Activated naive CD8-positive, alpha-beta T cell treated with anti-CD3 and anti-CD28 coated beads, Interleukin-2, amount 10 ng/mL, durations not matched to agents 7 days and 5 days (primary cell): Measurements from ENCODE around the gene CSF2RB. TPM values are rescaled to one million over a fixed set of nuclear protein-coding genes. Genes with fewer than 3 reads are reported as not detected.
A peak's percentile ranks its signal among the peaks of the same experiment; 100 is the strongest.

Experiments used
- ATAC-seq: fragments of 150-1000 bp; cut with Tn5 transposase; one replicate; pipeline ENCODE4 v1.10.0; 2021; ENCODE audit warnings: low read depth, moderate library complexity
- POLR2A ChIA-PET: fragments of 350-600 bp; sonication (Branson Sonifier 250); formaldehyde crosslinking; loops from one replicate; lab custom pipeline; 2021; ENCODE audit warnings: antibody characterized with exemption; lab: Charles Lee
- DNase-seq: peaks from one replicate; pipeline ENCODE4 v3.0.0; 2021
- H3K27ac Mint-ChIP-seq: one replicate; pipeline ENCODE4 v1.8.0; 2022; ENCODE audit warnings: mild to moderate bottlenecking, mixed read lengths
- H3K27me3 Mint-ChIP-seq: one replicate; pipeline ENCODE4 v1.8.0; 2022; ENCODE audit warnings: mild to moderate bottlenecking, moderate library complexity, mixed read lengths
- H3K36me3 Mint-ChIP-seq: one replicate; pipeline ENCODE4 v1.8.0; 2021; ENCODE audit warnings: mild to moderate bottlenecking, mixed read lengths
- H3K4me1 Mint-ChIP-seq: one replicate; pipeline ENCODE4 v1.8.0; 2021; ENCODE audit warnings: mixed read lengths
- H3K4me3 Mint-ChIP-seq: one replicate; pipeline ENCODE4 v1.8.0; 2022; ENCODE audit warnings: mild to moderate bottlenecking, moderate library complexity, mixed read lengths
- H3K9me3 Mint-ChIP-seq: one replicate; pipeline ENCODE4 v1.8.0; 2021; ENCODE audit warnings: mixed read lengths
- total RNA-seq, 2 experiments: library from RNA; stranded (reverse); gene quantifications; one replicate each; pipeline ENCODE4 v1.2.3, GENCODE V29; 2021

Gene CSF2RB
- total RNA-seq, 2 experiments from 2014 or later: 1.1 to 1.3 TPM

GRCh38 chr22:36898690-36899089 is 14.7 kb upstream of the CSF2RB start:
- peaks cover 12% of the 10 kb centered on the region for H3K9me3 Mint-ChIP-seq
- peaks cover 6% of the 10 kb centered on the region for H3K36me3 Mint-ChIP-seq
- H3K4me3 Mint-ChIP-seq: no peak overlapping the region
- ATAC-seq (no peak), DNase-seq (no peak)
- peaks cover 18% of the 10 kb centered on the region for H3K4me1 Mint-ChIP-seq
- POLR2A ChIA-PET: no interaction called here
- H3K27ac Mint-ChIP-seq: peak overlapping the region; percentile 54
- H3K27me3 Mint-ChIP-seq: peaks cover 5% of the 10 kb centered on the region

- H3K4me1 Mint-ChIP-seq: peaks cover 18% of the 10 kb centered on the region
- H3K9me3 Mint-ChIP-seq: peaks cover 14% of the 10 kb centered on the region
- peaks cover 7% of the 10 kb centered on the region for H3K36me3 Mint-ChIP-seq
- POLR2A ChIA-PET: interaction anchor here (0.7 kb wide), 1 partner anchor 38 kb away, joined by 3 read pairs; the partner anchor contains the start of gene NCF4
- DNase-seq (no peak), ATAC-seq (no peak)
- H3K27me3 Mint-ChIP-seq: peaks cover 5% of the 10 kb centered on the region
- no peak overlapping the region for H3K4me3 Mint-ChIP-seq
- peak overlapping the region; percentile 32 for H3K27ac Mint-ChIP-seq
Measured at GRCh38 chr22:36899498-36899897, 13.9 kb upstream of the CSF2RB start.

GRCh38 chr22:36900225-36900624 is 13.2 kb upstream of the CSF2RB start:
- peaks cover 14% of the 10 kb centered on the region for H3K9me3 Mint-ChIP-seq
- H3K4me1 Mint-ChIP-seq: peaks cover 18% of the 10 kb centered on the region
- peak overlapping the region; percentile 44 for H3K4me3 Mint-ChIP-seq
- ATAC-seq: no peak
- H3K36me3 Mint-ChIP-seq: peaks cover 5% of the 10 kb centered on the region
- peak overlapping the region; percentile 76 for H3K27ac Mint-ChIP-seq
- POLR2A ChIA-PET: interaction anchor here (0.5 to 1.4 kb wide), 4 partner anchors 8 to 1251 kb away, joined by 3 to 5 read pairs (median 4); partner anchors contain the start of gene NCF4
- no peak for DNase-seq
- H3K27me3 Mint-ChIP-seq: peaks cover 5% of the 10 kb centered on the region

- Mint-ChIP-seq H3K27ac (peak overlapping the region; percentile 86), H3K4me3 (peak overlapping the region; percentile 55), H3K27me3 (peaks cover 5% of the 10 kb centered on the region), H3K9me3 (peaks cover 14% of the 10 kb centered on the region), H3K4me1 (peaks cover 18% of the 10 kb centered on the region), H3K36me3 (peaks cover 5% of the 10 kb centered on the region)
- POLR2A ChIA-PET: interaction anchor here (0.7 to 1.4 kb wide), 3 partner anchors 9 to 40 kb away, joined by 3 to 5 read pairs (median 4); no protein-coding TSS in a partner anchor
- DNase-seq: no peak
- ATAC-seq: no peak
Measured at GRCh38 chr22:36900880-36901279, 12.5 kb upstream of the CSF2RB start.

- H3K4me3 Mint-ChIP-seq: peak overlapping the region; percentile 55
- DNase-seq (peak; percentile 52), ATAC-seq (peak; percentile 60)
- peaks cover 18% of the 10 kb centered on the region for H3K4me1 Mint-ChIP-seq
- H3K9me3 Mint-ChIP-seq: peaks cover 11% of the 10 kb centered on the region
- peak overlapping the region; percentile 86 for H3K27ac Mint-ChIP-seq
- H3K36me3 Mint-ChIP-seq: peaks cover 5% of the 10 kb centered on the region
- H3K27me3 Mint-ChIP-seq: peaks cover 3% of the 10 kb centered on the region
- POLR2A ChIA-PET: interaction anchor here (1.0 to 1.4 kb wide), 3 partner anchors 10 to 30 kb away, joined by 3 to 5 read pairs (median 4); partner anchors contain the start of gene CSF2RB
Measured at GRCh38 chr22:36901411-36902142, 11.9 kb upstream of the CSF2RB start.

- DNase-seq (no peak), ATAC-seq (no peak)
- peaks cover 3% of the 10 kb centered on the region for H3K27me3 Mint-ChIP-seq
- H3K9me3 Mint-ChIP-seq: peaks cover 8% of the 10 kb centered on the region
- H3K36me3 Mint-ChIP-seq: peaks cover 5% of the 10 kb centered on the region
- peaks cover 18% of the 10 kb centered on the region for H3K4me1 Mint-ChIP-seq
- H3K4me3 Mint-ChIP-seq: no peak overlapping the region
- H3K27ac Mint-ChIP-seq: peak overlapping the region; percentile 86
- POLR2A ChIA-PET: interaction anchor here (1.0 to 1.2 kb wide), 3 partner anchors 11 to 30 kb away, joined by 3 to 5 read pairs (median 4); partner anchors contain the start of gene CSF2RB
Measured at GRCh38 chr22:36902143-36902926, 11.1 kb upstream of the CSF2RB start.

- H3K4me1 Mint-ChIP-seq: peaks cover 14% of the 10 kb centered on the region
- DNase-seq: no peak
- H3K36me3 Mint-ChIP-seq: peaks cover 2% of the 10 kb centered on the region
- POLR2A ChIA-PET: interaction anchor here (0.6 kb wide), 1 partner anchor 24 kb away, joined by 3 read pairs; no protein-coding TSS in a partner anchor
- H3K27me3 Mint-ChIP-seq: peaks cover 12% of the 10 kb centered on the region
- ATAC-seq: no peak
- no peak overlapping the region for H3K27ac Mint-ChIP-seq
- no peak overlapping the region for H3K4me3 Mint-ChIP-seq
- peaks cover 4% of the 10 kb centered on the region for H3K9me3 Mint-ChIP-seq
Measured at GRCh38 chr22:36904260-36904880, 9.1 kb upstream of the CSF2RB start.

GRCh38 chr22:36907253-36908195 is 5.9 kb upstream of the CSF2RB start:
- ATAC-seq: no peak
- H3K36me3 Mint-ChIP-seq: peaks cover 2% of the 10 kb centered on the region
- H3K9me3 Mint-ChIP-seq: peaks cover 4% of the 10 kb centered on the region
- H3K27ac Mint-ChIP-seq: no peak overlapping the region
- peaks cover 35% of the 10 kb centered on the region for H3K27me3 Mint-ChIP-seq
- POLR2A ChIA-PET: no interaction called here
- DNase-seq: no peak
- peaks cover 2% of the 10 kb centered on the region for H3K4me1 Mint-ChIP-seq
- no peak overlapping the region for H3K4me3 Mint-ChIP-seq

- no peaks in the 10 kb centered on the region for H3K9me3 Mint-ChIP-seq
- H3K27me3 Mint-ChIP-seq: peaks cover 42% of the 10 kb centered on the region
- no peaks in the 10 kb centered on the region for H3K36me3 Mint-ChIP-seq
- H3K4me1 Mint-ChIP-seq: peaks cover 11% of the 10 kb centered on the region
- no peak overlapping the region for H3K27ac Mint-ChIP-seq
- ATAC-seq (no peak), DNase-seq (no peak)
- POLR2A ChIA-PET: no interaction called here
- H3K4me3 Mint-ChIP-seq: no peak overlapping the region
Measured at GRCh38 chr22:36910461-36910860, 3.0 kb upstream of the CSF2RB start.

- no peak for ATAC-seq
- peaks cover 53% of the 10 kb centered on the region for H3K27me3 Mint-ChIP-seq
- H3K4me1 Mint-ChIP-seq: peaks cover 11% of the 10 kb centered on the region
- no peak overlapping the region for H3K4me3 Mint-ChIP-seq
- no peaks in the 10 kb centered on the region for H3K9me3 Mint-ChIP-seq
- H3K27ac Mint-ChIP-seq: no peak overlapping the region
- no peak for DNase-seq
- H3K36me3 Mint-ChIP-seq: no peaks in the 10 kb centered on the region
- POLR2A ChIA-PET: no interaction called here
Measured at GRCh38 chr22:36911887-36912661, 1.4 kb upstream of the CSF2RB start.

GRCh38 chr22:36912694-36913426 is 568 bp upstream of the CSF2RB start:
- no peak overlapping the region for H3K27ac Mint-ChIP-seq
- peaks cover 56% of the 10 kb centered on the region for H3K27me3 Mint-ChIP-seq
- no peak for DNase-seq
- POLR2A ChIA-PET: no interaction called here
- H3K4me3 Mint-ChIP-seq: no peak overlapping the region
- H3K9me3 Mint-ChIP-seq: no peaks in the 10 kb centered on the region
- H3K36me3 Mint-ChIP-seq: no peaks in the 10 kb centered on the region
- ATAC-seq: no peak
- peaks cover 11% of the 10 kb centered on the region for H3K4me1 Mint-ChIP-seq
